DOHH2 (cell line): Measurements from ENCODE around the gene ANTXR1.

Experiments
- H3F3A ChIP-seq: fragments of 200-600 bp; sonication (generic), shearing (Covaris generic); 2 replicates; pipeline ENCODE4 v1.6.0; 2016; ENCODE audit warnings: antibody characterized with exemption, mild to moderate bottlenecking; ENCODE audit not compliant: control insufficient read depth, insufficient read depth
- H3K27ac ChIP-seq: fragments of 200-600 bp; sonication (generic); 2 replicates; pipeline ENCODE4 v1.5.1; 2014; ENCODE audit warnings: low read depth, mild to moderate bottlenecking, low read length, moderate library complexity
- H3K27me3 ChIP-seq: fragments of 200-600 bp; sonication (generic); 2 replicates; pipeline ENCODE4 v1.6.1; 2014; ENCODE audit warnings: mild to moderate bottlenecking, low read length, mixed read lengths; ENCODE audit not compliant: control insufficient read depth
- H3K36me3 ChIP-seq: fragments of 200-600 bp; sonication (generic); 2 replicates; pipeline ENCODE4 v1.6.1; 2014; ENCODE audit warnings: mild to moderate bottlenecking, low read length, moderate library complexity, mixed read lengths; ENCODE audit not compliant: control insufficient read depth
- H3K4me1 ChIP-seq: fragments of 200-600 bp; sonication (generic); 2 replicates; pipeline ENCODE4 v1.6.1; 2014; ENCODE audit warnings: mild to moderate bottlenecking, low read length, mixed read lengths; ENCODE audit not compliant: control insufficient read depth
- H3K4me2 ChIP-seq: fragments of 200-600 bp; sonication (generic); 2 replicates; pipeline ENCODE4 v1.6.0; 2014; ENCODE audit warnings: mild to moderate bottlenecking, low read length, moderate library complexity
- H3K4me3 ChIP-seq: fragments of 200-600 bp; sonication (generic); 2 replicates; pipeline ENCODE4 v1.5.1; 2014; ENCODE audit warnings: mild to moderate bottlenecking, low read length, mixed read lengths
- H3K79me2 ChIP-seq: fragments of 200-600 bp; sonication (generic); 2 replicates; pipeline ENCODE4 v1.6.1; 2014; ENCODE audit warnings: mild to moderate bottlenecking, low read length, mixed read lengths; ENCODE audit not compliant: control insufficient read depth
- H3K9me2 ChIP-seq: fragments of 200-600 bp; sonication (generic); replicated peaks from 2 replicates; pipeline ENCODE4 v1.6.1; 2014; ENCODE audit warnings: mild to moderate bottlenecking, low read length, mixed read lengths; ENCODE audit not compliant: control insufficient read depth
- H3K9me3 ChIP-seq: fragments of 200-600 bp; sonication (generic); 2 replicates; pipeline ENCODE4 v1.6.1; 2014; ENCODE audit warnings: antibody characterized with exemption, low read length, mixed read lengths; ENCODE audit not compliant: control insufficient read depth, insufficient read depth
- H4K20me1 ChIP-seq: fragments of 200-600 bp; sonication (generic); 2 replicates; pipeline ENCODE4 v1.6.0; 2014; ENCODE audit warnings: low read depth, mild to moderate bottlenecking, antibody characterized with exemption, low read length, moderate library complexity; ENCODE audit not compliant: control insufficient read depth, insufficient read depth
- CTCF ChIP-seq: fragments of 200-600 bp; sonication (generic); IDR thresholded peaks from one replicate; pipeline ENCODE4 v1.5.1; 2014; ENCODE audit warnings: antibody characterized with exemption, mild to moderate bottlenecking, low read depth, low read length; ENCODE audit not compliant: poor library complexity, severe bottlenecking
- EZH2phosphoT487 ChIP-seq: fragments of 200-600 bp; sonication (generic); IDR thresholded peaks from 2 replicates; pipeline ENCODE4 v1.6.1; 2017; ENCODE audit warnings: borderline replicate concordance, mild to moderate bottlenecking, antibody characterized with exemption, low read length, moderate library complexity, mixed read lengths

ANTXR1 gene

GRCh38 chr2:69271831-69272257 is 258.9 kb downstream of the ANTXR1 start:
- H3K4me1 ChIP-seq = no peaks in the 10 kb centered on the region
- no peaks in the 10 kb centered on the region for H3K9me3 ChIP-seq
- H3K27ac ChIP-seq = no peak overlapping the region
- no peaks in the 10 kb centered on the region for H4K20me1 ChIP-seq
- H3K9me2 ChIP-seq = no peaks in the 10 kb centered on the region
- TF ChIP-seq EZH2phosphoT487 (no peak), CTCF (no peak)
- H3K36me3 ChIP-seq = no peaks in the 10 kb centered on the region
- no peak overlapping the region for H3K4me3 ChIP-seq
- no peaks in the 10 kb centered on the region for H3F3A ChIP-seq
- no peak overlapping the region for H3K4me2 ChIP-seq
- peaks cover 7% of the 10 kb centered on the region; the same call in 1 of the 2 replicates for H3K27me3 ChIP-seq
- H3K79me2 ChIP-seq = no peaks in the 10 kb centered on the region

GRCh38 chr2:69272803-69273471 is 260.0 kb downstream of the ANTXR1 start:
- TF ChIP-seq EZH2phosphoT487 = no peak
- TF ChIP-seq CTCF = no peak
- no peak overlapping the region for H3K27ac ChIP-seq
- no peaks in the 10 kb centered on the region for H3K36me3 ChIP-seq
- H3K4me3 ChIP-seq = no peak overlapping the region
- no peaks in the 10 kb centered on the region for H4K20me1 ChIP-seq
- H3K9me3 ChIP-seq = no peaks in the 10 kb centered on the region
- no peaks in the 10 kb centered on the region for H3K79me2 ChIP-seq
- no peaks in the 10 kb centered on the region for H3F3A ChIP-seq
- no peaks in the 10 kb centered on the region for H3K9me2 ChIP-seq
- peaks cover 7% of the 10 kb centered on the region; the same call in 1 of the 2 replicates for H3K27me3 ChIP-seq
- H3K4me1 ChIP-seq = no peaks in the 10 kb centered on the region
- H3K4me2 ChIP-seq = no peak overlapping the region

- Histone ChIP-seq H3K4me2 (no peak overlapping the region), H3K9me2 (no peaks in the 10 kb centered on the region), H3K4me3 (no peak overlapping the region), H3K9me3 (no peaks in the 10 kb centered on the region), H3F3A (no peaks in the 10 kb centered on the region), H3K4me1 (no peaks in the 10 kb centered on the region), H3K27me3 (peaks cover 7% of the 10 kb centered on the region; the same call in 1 of the 2 replicates), H4K20me1 (no peaks in the 10 kb centered on the region), H3K27ac (no peak overlapping the region), H3K79me2 (no peaks in the 10 kb centered on the region), H3K36me3 (no peaks in the 10 kb centered on the region)
- TF ChIP-seq CTCF = no peak
These were observed 262.5 kb downstream of the ANTXR1 start for GRCh38 chr2:69275490-69275889.
